CD4-positive, alpha-beta T cell treated with Interleukin-2 at 100 ng/mL for 4 hours (primary cell): ENCODE measurements around the gene NOLC1.
A peak's percentile ranks its signal among the peaks of the same experiment; 100 is the strongest.

Source experiments
- DNase-seq: peaks from one replicate; pipeline ENCODE4 v3.0.0-alpha.2; 2020; ENCODE audit warnings: low spot score

NOLC1 gene

DNA sequence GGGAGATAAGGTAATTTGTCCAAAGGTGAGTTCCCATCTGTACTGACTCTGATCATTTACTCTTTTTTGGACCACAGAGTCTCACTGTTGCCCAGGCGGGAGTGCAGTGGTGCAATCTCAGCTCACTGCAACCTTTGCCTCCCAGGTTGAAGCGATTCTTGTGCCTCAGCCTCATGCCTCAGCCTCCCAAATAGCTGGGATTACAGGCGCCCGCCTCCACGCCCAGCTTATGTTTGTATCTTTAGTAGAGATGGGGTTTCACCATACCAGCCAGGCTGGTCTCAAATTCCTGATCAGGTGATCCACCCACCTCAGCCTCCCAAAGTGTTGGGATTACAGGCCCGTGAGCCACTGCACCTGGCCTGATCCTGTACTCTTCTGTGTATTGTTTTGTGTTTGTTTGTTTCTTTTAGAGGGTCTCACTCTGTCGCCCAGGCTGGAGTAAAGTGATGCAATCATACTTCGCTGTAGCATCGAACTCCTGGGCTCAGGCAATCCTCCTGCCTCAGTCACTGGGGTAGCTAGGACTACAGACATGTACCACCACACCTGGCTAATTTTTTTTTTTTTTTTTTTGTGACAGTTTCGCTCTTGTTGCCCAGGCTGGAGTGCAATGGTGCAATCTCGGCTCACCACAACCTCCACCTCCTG, 2.4 kb downstream of the NOLC1 start:
- no peak for DNase-seq

GRCh38 chr10:102157224-102157623, 5.0 kb downstream of the NOLC1 start:
- DNase-seq, result no peak

- no peak for DNase-seq
These were observed 6.9 kb downstream of the NOLC1 start for GRCh38 chr10:102159051-102159597.

DNA sequence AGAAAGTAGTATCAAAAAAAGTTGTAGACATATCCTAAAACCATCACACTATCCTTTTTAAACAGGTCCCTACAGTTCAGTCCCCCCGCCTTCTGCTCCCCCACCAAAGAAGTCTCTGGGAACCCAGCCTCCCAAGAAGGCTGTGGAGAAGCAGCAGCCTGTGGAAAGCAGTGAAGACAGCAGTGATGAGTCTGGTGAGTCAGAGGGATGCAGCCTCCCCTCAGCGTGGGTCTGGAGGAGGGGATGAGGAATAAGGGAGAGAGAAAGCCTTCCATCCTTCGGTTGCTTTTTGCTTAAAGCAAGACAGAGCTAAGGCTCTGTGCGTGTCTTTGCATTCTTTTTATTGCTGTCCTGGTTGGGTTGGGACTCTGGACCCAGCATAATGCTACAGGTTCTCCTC, 7.6 kb downstream of the NOLC1 start:
- DNase-seq, result no peak

DNA sequence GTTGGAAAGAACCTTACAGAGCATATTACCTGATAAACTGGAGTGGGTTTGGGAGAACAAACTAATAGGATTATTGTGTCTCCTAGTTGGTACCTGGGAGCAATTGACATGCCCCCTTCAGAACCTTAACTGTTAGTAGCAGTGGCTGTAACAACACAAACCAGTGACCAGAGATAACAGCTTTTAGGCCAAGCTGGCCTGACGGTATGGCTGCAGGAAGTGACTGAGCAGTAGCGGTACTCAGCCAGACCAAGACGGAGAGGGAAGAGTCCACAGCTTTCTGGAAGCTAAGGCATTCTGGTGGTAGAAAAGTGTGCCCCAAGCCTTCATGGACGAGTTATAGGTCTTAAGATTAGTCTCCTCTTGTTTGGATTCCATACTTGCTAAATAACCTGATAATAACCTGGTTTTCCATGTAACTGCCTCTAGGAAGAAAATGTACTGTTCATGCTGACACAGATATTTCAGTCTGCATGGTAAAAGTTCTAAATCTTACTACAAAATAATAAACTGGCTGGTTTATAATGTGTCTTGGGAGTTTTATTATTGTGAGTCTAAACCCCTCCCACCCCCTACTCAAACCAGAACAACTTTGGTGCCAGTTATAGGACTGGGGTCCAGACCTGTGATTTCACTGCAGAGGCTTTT, 11.3 kb downstream of the NOLC1 start:
- DNase-seq, result no peak

- DNase-seq, result no peak
These were observed 15.7 kb downstream of the NOLC1 start for GRCh38 chr10:102167861-102168260.

GRCh38 chr10:102170602-102171001, 18.4 kb downstream of the NOLC1 start:
- no peak for DNase-seq

- no peak for DNase-seq
These were observed 20.1 kb downstream of the NOLC1 start for GRCh38 chr10:102172288-102172687.

- DNase-seq, result no peak
These were observed 23.2 kb downstream of the NOLC1 start for GRCh38 chr10:102175415-102175814.

- DNase-seq, result no peak
These were observed 32.4 kb downstream of the NOLC1 start for GRCh38 chr10:102184606-102185005.

GRCh38 chr10:102185272-102185671, 33.1 kb downstream of the NOLC1 start:
- DNase-seq, result no peak

DNA sequence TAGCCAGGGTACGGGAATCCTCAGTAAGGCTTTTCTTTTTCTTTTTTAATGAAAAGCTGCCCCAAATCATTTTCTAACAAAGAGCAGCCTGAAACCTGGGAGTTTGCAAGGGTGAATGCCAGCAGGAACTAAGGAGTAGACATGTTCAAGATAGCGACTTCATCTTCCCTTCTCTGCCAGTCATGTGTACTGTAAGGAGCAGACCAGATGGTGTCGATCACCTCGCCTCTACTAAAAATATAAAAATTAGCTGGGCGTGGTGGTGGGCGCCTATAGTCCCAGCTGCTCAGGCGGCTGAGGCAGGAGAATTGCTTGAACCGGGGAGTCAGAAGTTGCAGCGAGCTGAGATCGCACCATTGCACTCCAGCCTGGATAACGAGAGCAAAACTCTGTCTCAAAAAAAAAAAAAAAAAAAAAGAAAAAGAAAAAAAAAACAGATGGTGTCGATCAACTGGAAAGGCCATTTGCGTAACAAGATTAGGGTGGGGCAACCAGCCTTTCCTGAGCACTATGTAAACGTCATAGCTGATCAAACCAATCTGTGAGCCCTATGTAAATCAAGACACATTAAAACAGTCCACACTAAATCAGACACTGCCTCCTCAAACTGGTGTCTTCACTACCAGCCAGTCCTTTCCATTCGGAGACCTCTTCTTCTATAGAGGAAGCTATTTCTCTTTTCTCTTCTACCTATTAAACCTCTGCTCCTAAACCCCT, 33.8 kb downstream of the NOLC1 start:
- no peak for DNase-seq

DNA sequence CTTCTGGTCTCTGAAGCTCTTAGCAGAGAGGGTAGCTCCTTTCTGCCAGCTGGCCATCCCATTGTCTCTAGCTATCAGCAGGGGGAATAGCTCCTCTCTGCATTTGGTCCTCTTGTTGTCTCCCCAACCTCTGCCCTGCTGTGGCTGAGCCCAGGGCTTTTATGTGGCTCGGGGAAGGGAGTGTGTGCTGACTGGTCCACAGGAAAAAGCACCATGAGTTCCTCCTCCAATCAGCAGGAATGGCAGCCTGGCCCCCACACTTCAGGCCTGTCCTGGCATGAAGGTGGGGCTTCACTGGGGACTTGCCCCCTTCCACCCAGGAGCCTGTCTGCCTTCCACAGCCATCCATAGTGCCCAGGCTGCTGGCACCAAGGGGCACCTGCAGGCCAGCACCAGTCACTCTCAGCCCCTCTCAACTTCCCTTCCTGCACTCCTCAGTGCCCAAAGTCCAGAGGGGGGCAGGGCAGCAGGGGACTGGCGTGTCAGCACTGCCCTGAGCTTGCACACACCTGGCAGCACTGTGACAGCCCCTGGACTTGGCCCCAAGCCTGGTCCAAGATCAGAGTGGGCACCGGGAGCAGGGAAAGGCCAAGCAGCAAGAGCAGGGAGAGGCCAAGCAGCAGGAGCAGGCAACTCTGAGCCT, 36.2 kb downstream of the NOLC1 start:
- DNase-seq, result no peak

DNA sequence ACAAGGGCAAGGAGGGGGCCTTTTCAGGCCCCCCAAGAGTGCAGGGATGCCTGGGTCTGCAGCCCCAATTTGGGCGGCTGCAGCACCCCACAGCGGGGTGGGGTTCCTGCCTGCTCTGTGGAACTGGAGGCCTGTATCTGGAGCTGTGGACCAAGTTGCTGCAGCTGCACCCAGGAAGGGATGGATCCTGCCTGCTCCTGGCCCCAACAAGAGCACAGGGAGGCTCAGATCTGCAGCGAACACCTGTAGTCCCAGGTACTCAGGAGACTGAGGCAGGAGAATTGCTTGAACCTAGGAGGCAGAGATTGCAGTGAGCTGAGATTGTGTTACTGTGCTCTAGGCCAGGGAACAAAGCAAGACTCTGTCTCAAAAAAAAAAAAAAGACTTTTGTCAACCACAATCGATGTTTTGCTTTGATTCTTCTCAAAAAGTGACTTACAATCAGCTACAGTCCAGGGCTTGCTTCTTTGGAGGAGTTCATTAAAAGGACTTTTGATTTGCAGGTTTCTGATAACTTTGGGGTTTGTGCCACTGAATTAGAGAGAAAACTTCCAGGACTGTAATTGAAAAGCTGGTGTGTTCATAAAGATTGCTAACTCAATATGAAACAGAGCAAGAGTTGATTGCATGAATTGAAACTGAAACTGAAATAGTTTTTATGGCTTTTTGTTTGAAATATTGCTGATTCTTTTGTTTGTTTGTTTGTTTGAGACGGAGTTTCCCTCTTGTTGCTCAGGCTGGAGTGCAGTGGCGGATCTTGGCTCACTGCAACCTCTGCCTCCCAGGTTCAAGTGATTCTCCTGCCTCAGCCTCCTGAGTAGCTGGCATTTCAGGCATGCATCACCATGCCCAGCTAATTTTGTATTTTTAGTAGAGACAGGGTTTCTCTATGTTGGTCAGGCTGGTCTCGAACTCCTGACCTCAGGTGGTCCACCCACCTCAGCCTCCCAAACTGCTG, 37.0 kb downstream of the NOLC1 start:
- peak; percentile 1 for DNase-seq

- no peak for DNase-seq
These were observed 39.8 kb downstream of the NOLC1 start for GRCh38 chr10:102191956-102192355.

GRCh38 chr10:102195296-102195870, 43.2 kb downstream of the NOLC1 start:
- no peak for DNase-seq

- DNase-seq, result no peak
These were observed 44.7 kb downstream of the NOLC1 start for GRCh38 chr10:102196893-102197292.

- no peak for DNase-seq
These were observed 45.8 kb downstream of the NOLC1 start for GRCh38 chr10:102198027-102198426.

DNA sequence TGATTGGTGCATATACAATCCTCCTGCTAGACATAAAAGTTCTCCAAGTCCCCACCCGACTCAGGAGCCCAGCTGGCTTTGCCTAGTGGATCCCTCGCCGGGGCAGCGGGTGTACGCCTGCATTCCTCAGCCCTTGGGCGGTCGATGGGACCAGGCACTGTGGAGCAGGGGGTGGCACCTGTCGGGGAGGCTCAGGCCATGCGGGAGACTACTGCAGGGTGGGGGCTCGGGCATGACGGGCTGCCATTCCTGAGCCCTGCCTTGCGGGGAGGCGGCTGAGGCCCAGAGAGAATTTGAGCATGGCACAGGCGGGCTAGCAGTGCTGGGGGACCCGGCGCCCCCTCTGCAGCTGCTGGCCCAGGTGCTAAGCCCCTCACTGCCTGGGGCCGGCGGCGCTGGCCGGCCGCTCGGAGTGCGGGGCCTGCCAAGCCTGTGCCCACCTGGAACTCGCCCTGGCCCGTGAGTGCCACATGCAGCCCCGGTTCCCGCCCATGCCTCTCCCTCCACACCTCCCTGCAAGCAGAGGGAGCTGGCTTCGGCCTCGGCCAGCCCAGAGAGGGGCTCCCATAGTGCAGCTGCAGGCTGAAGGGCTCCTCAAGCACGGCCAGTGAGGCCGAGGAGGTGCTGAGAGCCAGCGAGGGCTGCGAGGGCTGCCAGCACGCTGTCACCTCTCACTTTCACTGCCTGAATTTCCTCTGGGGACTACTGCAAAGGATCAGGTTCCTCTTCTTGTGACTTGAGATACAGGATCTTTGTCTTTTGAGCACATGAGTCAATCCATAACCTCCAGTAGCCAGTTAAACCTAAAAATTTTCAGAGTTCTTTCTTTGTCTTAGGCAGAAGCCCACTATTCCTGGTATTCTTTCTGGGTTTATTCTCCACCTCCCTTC, 48.8 kb downstream of the NOLC1 start:
- no peak for DNase-seq

- no peak for DNase-seq
These were observed 50.2 kb downstream of the NOLC1 start for GRCh38 chr10:102202386-102202785.
